Upper lobe of left lung (tissue), 4 donors: ENCODE measurements around the gene SLC16A8.

Source experiments
- CTCF ChIP-seq, 6 experiments: fragments of 450-650 bp in 4 of 6; fragments of 200-600 bp in 2 of 6; sonication (generic) in 2 of 6; IDR thresholded peaks; one replicate each; pipeline ENCODE4 v1.5.1; 2016 to 2019; ENCODE audit warnings: antibody characterized with exemption in 6 of 6
- EP300 ChIP-seq, 4 donors: sonication (generic); formaldehyde crosslinking; IDR thresholded peaks; one replicate each; pipeline ENCODE4 v1.5.1; 2017; ENCODE audit warnings: antibody characterized with exemption in 4 of 4, control low read depth in 2 of 4
- POLR2A ChIP-seq, 4 donors: fragments of 450-650 bp; IDR thresholded peaks; one replicate each; pipeline ENCODE4 v1.5.1; 2016 to 2017; ENCODE audit warnings: antibody characterized with exemption in 4 of 4, mild to moderate bottlenecking in 2 of 4

- no peak for TF ChIP-seq POLR2A (IDR thresholded peaks at IDR 0.05)
- TF ChIP-seq CTCF (IDR thresholded peaks at IDR 0.05) = no peak
- no peak for TF ChIP-seq EP300 (IDR thresholded peaks at IDR 0.05)
Observed at GRCh38 chr22:38067761-38068360, 16.1 kb downstream of the SLC16A8 start.
